ENCODE results near the gene IL32. TPM values are rescaled to one million over a fixed set of nuclear protein-coding genes. Genes with fewer than 3 reads are reported as not detected.
A peak's percentile ranks its signal among the peaks of the same experiment; 100 is the strongest.

The IL32 gene
- total RNA-seq, 4 donors from 2014 or later: 21.9 to 720 (median 492) TPM

GRCh38 chr16:3087243-3088235, 22.1 kb downstream of the IL32 start:
- intact Hi-C loops (cut with DNase I; ENCODE audit: low total_unique reads): no loop called here
- in situ Hi-C loops (cut with MboI; ENCODE audit: low pct_ligation_motif_present in 1 of 4, low pct_unique_long_range_greater_than_20kb in 1 of 4, low sequenced_read_pairs in 3 of 4): no loop called here
- WGBS, 2 donors (ENCODE audit: low coverage in 1 of 2): 66% methylated on average over 18 of the region's 18 CpGs; no CpG with 5 or more reads in 1 of the 2 donors
- peaks cover 8% of the 10 kb centered on the region for H3K27me3 ChIP-seq
- peak overlapping the region; percentile 16 to 34 (median 22) for H3K27ac ChIP-seq
- peaks cover 0 to 7% (median 0%) of the 10 kb centered on the region in 4 donors for H3K4me1 ChIP-seq
- TF ChIP-seq POLR2A (IDR thresholded peaks at IDR 0.05): no peak
- TF ChIP-seq EP300 (IDR thresholded peaks at IDR 0.05; ENCODE audit: low read depth): no peak
- no peak for TF ChIP-seq POLR2AphosphoS5 (IDR thresholded peaks at IDR 0.05)
- TF ChIP-seq, protein P1, sequence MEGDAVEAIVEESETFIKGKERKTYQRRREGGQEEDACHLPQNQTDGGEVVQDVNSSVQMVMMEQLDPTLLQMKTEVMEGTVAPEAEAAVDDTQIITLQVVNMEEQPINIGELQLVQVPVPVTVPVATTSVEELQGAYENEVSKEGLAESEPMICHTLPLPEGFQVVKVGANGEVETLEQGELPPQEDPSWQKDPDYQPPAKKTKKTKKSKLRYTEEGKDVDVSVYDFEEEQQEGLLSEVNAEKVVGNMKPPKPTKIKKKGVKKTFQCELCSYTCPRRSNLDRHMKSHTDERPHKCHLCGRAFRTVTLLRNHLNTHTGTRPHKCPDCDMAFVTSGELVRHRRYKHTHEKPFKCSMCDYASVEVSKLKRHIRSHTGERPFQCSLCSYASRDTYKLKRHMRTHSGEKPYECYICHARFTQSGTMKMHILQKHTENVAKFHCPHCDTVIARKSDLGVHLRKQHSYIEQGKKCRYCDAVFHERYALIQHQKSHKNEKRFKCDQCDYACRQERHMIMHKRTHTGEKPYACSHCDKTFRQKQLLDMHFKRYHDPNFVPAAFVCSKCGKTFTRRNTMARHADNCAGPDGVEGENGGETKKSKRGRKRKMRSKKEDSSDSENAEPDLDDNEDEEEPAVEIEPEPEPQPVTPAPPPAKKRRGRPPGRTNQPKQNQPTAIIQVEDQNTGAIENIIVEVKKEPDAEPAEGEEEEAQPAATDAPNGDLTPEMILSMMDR (IDR thresholded peaks at IDR 0.05): peak in 1 of 5 experiments; percentile 37
- H3K36me3 ChIP-seq: no peaks in the 10 kb centered on the region
- no peak for DNase-seq
- no peaks in the 10 kb centered on the region for H3K9me3 ChIP-seq
- no peak overlapping the region for H3K4me3 ChIP-seq

GRCh38 chr16:3088450-3088849, 23.0 kb downstream of the IL32 start:
- in situ Hi-C loops (cut with MboI; ENCODE audit: low pct_ligation_motif_present in 1 of 4, low pct_unique_long_range_greater_than_20kb in 1 of 4, low sequenced_read_pairs in 3 of 4): no loop called here

DNA sequence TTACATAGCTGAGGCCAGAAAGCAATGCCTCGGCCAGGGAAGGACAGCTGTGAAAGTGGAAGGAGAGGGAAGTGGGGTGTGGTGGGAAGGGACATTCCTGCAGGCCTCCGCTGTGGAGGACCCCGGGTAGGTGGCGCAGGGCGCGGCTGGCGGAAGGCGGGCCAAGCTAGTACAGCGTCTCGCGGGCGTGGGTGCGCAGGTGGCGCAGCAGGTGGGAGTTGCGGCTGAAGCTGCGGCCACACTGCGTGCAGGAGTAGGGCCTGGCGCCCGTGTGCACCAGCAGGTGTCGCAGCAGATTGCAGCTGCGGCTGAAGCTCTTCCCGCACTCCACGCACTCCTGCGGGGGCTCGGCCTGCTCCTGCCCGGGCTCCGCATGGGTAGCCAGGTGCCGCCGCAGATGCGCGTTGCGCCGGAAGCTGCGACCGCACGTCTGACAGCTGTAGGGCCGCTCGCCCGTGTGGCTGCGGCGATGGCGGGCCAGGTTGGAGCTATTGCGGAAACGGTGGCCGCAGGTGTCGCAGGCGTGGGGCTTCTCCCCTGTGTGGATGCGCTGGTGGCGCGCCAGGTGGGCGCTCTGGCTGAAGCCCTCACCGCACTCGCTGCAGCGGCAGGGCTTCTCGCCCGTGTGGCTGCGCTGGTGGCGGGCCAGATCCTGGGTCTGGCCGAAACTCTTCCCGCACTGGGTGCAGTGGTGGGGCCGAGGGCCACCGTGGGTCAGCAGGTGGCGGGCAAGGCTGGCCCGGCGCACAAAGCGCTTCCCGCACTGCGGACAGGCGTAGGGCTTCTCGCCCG, 23.7 kb downstream of the IL32 start:
- no peak overlapping the region for H3K27ac ChIP-seq
- no peak for TF ChIP-seq POLR2A (IDR thresholded peaks at IDR 0.05)
- no peak for TF ChIP-seq EP300 (IDR thresholded peaks at IDR 0.05; ENCODE audit: low read depth)
- no peak for TF ChIP-seq POLR2AphosphoS5 (IDR thresholded peaks at IDR 0.05)
- TF ChIP-seq, protein P1 (IDR thresholded peaks at IDR 0.05): no peak
- WGBS, 2 donors (ENCODE audit: low coverage in 1 of 2): 92 to 95% methylated on average over 15 to 70 of the region's 71 CpGs
- H3K9me3 ChIP-seq: no peaks in the 10 kb centered on the region
- H3K4me3 ChIP-seq: no peak overlapping the region
- DNase-seq: no peak
- in situ Hi-C loops (cut with MboI; ENCODE audit: low pct_ligation_motif_present in 1 of 4, low pct_unique_long_range_greater_than_20kb in 1 of 4, low sequenced_read_pairs in 3 of 4) (no loop called here), intact Hi-C loops (cut with DNase I; ENCODE audit: low total_unique reads) (no loop called here)
- peaks cover 0 to 7% (median 0%) of the 10 kb centered on the region in 4 donors for H3K4me1 ChIP-seq
- H3K36me3 ChIP-seq: no peaks in the 10 kb centered on the region
- peaks cover 11% of the 10 kb centered on the region for H3K27me3 ChIP-seq

More at GRCh38 chr16:3088450-3088849, 23.0 kb downstream of the IL32 start:
- peaks cover 11% of the 10 kb centered on the region for H3K27me3 ChIP-seq
- no peaks in the 10 kb centered on the region for H3K36me3 ChIP-seq
- WGBS, 2 donors (ENCODE audit: low coverage in 1 of 2): 70 to 100% methylated on average over 2 to 7 of the region's 7 CpGs
- no peak overlapping the region for H3K27ac ChIP-seq
- intact Hi-C loops (cut with DNase I; ENCODE audit: low total_unique reads): no loop called here
- no peak for DNase-seq
- no peak overlapping the region for H3K4me3 ChIP-seq
- TF ChIP-seq, protein P1 (IDR thresholded peaks at IDR 0.05): no peak
- TF ChIP-seq POLR2AphosphoS5 (IDR thresholded peaks at IDR 0.05): no peak
- no peak for TF ChIP-seq EP300 (IDR thresholded peaks at IDR 0.05; ENCODE audit: low read depth)
- TF ChIP-seq POLR2A (IDR thresholded peaks at IDR 0.05): no peak
- no peaks in the 10 kb centered on the region for H3K9me3 ChIP-seq
- H3K4me1 ChIP-seq: peaks cover 0 to 7% (median 0%) of the 10 kb centered on the region in 4 donors
